Kidney epithelial cell (primary cell): ENCODE results near the gene ACTR3. TPM values are rescaled to one million over a fixed set of nuclear protein-coding genes. Genes with fewer than 3 reads are reported as not detected.
A peak's percentile ranks its signal among the peaks of the same experiment; 100 is the strongest.

Experiments used
- DNase-seq: peaks from one replicate; pipeline ENCODE4 v3.0.0-alpha.2; 2010; ENCODE audit warnings: low read depth
- H3K27me3 ChIP-seq: 2 replicates; pipeline ENCODE4 v1.6.0; 2011; ENCODE audit warnings: low read length; ENCODE audit not compliant: control insufficient read depth, insufficient read depth
- H3K36me3 ChIP-seq: 2 replicates; pipeline ENCODE4 v1.5.1; 2011; ENCODE audit warnings: low read length; ENCODE audit not compliant: control insufficient read depth, insufficient read depth
- H3K4me3 ChIP-seq: 2 replicates; pipeline ENCODE4 v1.5.1; 2011; ENCODE audit warnings: low read depth, mild to moderate bottlenecking, control low read depth, low read length
- total RNA-seq: library from RNA; depleted of rRNA; stranded (reverse); fragments of >200 nt; gene quantifications from 2 replicates; pipeline ENCODE4 v1.2.3, GENCODE V29; 2015
- TF ChIP-seq, protein P1 (sequence below): IDR thresholded peaks from 2 replicates; pipeline ENCODE4 v1.5.1; 2011; ENCODE audit warnings: mild to moderate bottlenecking, moderate library complexity, low read length, control low read depth, inconsistent platforms; ENCODE audit not compliant: insufficient read depth, poor library complexity, severe bottlenecking

Gene ACTR3
- total RNA-seq, 1 donor from 2014 or later, result 240 TPM

DNA sequence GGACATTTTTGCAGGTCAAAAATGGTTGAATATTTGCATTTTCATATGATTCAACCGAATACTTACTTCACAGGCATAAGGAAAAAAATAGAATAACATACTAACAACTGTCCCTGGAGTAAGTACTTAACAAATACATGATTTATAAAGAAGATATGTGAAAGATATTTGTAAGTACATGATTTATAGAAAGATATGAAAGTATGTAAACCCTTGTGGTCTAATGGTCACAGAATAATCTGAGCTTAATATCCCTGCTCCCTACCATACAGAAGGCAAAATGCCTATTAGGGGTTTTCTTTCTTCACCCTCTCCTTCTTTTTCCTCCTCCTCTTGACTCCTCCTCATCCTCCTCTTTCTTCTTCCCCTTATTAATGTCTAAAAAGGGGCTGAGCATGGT is 20.6 kb upstream of the ACTR3 start:
- TF ChIP-seq, protein P1, sequence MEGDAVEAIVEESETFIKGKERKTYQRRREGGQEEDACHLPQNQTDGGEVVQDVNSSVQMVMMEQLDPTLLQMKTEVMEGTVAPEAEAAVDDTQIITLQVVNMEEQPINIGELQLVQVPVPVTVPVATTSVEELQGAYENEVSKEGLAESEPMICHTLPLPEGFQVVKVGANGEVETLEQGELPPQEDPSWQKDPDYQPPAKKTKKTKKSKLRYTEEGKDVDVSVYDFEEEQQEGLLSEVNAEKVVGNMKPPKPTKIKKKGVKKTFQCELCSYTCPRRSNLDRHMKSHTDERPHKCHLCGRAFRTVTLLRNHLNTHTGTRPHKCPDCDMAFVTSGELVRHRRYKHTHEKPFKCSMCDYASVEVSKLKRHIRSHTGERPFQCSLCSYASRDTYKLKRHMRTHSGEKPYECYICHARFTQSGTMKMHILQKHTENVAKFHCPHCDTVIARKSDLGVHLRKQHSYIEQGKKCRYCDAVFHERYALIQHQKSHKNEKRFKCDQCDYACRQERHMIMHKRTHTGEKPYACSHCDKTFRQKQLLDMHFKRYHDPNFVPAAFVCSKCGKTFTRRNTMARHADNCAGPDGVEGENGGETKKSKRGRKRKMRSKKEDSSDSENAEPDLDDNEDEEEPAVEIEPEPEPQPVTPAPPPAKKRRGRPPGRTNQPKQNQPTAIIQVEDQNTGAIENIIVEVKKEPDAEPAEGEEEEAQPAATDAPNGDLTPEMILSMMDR, result no peak
- H3K36me3 ChIP-seq, result no peaks in the 10 kb centered on the region
- DNase-seq, result no peak
- H3K27me3 ChIP-seq, result no peaks in the 10 kb centered on the region
- H3K4me3 ChIP-seq, result no peak overlapping the region

DNA sequence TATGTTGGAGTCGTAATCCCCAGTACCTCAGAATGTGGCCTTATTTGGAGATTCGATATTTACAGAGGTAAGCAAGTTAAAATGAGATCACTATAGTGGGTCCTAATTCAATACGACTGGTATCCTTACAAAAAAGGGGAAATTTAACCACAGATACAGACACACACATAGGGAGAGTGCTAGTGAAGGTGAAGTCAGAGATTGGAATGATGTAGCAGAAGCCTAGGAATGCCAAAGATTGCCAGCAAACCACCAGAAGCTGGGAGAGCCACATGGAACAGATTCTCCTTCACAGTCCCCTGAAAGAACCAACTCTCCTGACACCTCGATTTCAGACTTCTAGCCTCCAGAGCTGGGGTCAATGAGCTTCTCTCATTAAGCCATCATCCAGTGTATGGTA is 17.7 kb upstream of the ACTR3 start:
- Histone ChIP-seq H3K4me3 (no peak overlapping the region), H3K36me3 (no peaks in the 10 kb centered on the region), H3K27me3 (no peaks in the 10 kb centered on the region)
- TF ChIP-seq, protein P1, result no peak
- DNase-seq, result no peak

DNA sequence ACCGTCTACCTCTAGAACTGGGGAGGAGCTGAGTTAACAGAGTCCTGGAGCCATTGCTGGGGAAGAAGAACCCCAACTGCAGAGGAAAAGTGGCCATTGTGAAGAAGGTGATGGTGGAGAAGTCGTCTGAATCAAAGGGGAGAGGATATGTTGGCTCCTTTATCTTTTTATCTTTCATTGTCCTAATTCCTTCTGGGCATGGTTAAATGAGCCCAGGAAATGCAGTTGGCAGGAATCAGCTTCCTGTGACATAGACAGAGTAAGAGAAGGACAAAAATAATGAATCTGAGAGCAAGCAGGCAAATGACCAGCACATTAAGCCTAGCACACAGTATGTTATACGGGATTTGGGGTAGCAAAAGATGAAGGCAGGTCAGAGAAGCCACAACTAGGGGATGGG is 16.0 kb upstream of the ACTR3 start:
- no peak overlapping the region for H3K4me3 ChIP-seq
- TF ChIP-seq, protein P1, result no peak
- no peaks in the 10 kb centered on the region for H3K36me3 ChIP-seq
- no peaks in the 10 kb centered on the region for H3K27me3 ChIP-seq
- DNase-seq, result no peak

DNA sequence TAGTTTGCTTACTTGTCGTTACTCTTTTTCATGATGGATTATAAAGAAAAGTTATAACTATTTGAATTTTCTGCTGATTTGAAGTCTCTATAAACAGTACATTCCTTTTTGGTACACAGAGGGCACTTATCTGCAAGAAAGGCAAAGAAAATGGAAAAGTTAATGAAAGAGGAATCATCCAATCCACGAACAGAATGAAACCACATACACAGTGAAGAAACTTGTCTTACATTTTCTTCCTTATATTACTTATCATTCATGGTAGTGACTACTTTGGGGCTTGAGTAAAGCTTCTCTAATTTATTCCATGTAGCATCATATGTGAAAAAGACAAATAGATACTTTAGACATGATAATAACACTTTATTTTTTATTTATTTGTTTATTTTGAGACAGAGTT is 14.8 kb upstream of the ACTR3 start:
- DNase-seq, result no peak
- Histone ChIP-seq H3K27me3 (no peaks in the 10 kb centered on the region), H3K4me3 (no peak overlapping the region), H3K36me3 (no peaks in the 10 kb centered on the region)
- TF ChIP-seq, protein P1, result no peak

DNA sequence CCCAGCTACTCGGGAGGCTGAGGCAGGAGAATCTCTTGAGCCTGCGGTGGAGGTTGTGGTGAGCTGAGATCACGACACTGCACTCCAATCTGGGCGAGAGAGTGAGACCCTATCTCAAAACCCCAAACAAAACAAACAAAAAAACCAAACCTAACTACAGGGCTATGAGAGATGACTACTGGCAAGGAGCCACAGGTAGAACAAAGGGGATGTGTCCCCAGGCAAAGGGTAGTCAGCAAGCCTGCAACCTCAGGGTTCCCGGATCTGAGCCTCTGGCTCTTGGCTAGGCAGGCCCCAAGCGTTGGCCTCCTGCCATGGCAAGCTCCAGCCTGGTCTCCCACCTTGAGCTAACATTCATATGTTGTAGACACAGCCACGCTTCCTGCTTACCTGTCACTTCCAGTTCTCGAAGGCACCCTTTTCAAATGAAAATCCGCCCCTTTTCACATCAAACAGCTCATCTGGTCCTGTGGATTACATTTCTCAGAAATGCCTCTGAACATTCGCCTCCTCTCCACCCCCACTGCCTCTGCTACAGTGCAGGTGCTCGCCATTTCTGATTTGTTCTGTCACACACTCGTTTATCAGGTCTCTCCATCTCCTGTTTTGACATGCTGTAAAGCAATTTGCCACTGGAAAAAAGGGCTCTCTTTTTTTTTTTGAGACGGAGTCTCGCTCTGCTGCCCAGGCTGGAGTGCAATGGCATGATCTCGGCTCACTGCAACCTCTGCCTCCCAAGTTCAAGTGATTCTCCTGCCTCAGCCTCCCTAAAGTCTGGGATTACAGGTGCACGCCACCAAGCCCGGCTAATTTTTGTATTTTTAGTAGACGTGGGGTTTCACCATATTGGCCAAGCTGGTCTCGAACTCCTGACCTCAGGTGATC is 13.1 kb upstream of the ACTR3 start:
- H3K27me3 ChIP-seq, result no peaks in the 10 kb centered on the region
- H3K4me3 ChIP-seq, result no peak overlapping the region
- H3K36me3 ChIP-seq, result no peaks in the 10 kb centered on the region
- DNase-seq, result peak; percentile 55
- TF ChIP-seq, protein P1, result no peak
